GM18873 (cell line): ENCODE data around the gene CPEB3.
"Not testable (repeated sequence)": the region's sequence is repeated elsewhere in the genome, so short reads cannot be mapped to it uniquely, and the experiment has no call there.

Experiments used
- ATAC-seq: cut with Tn5 transposase; IDR thresholded peaks from one replicate; pipeline ENCODE4 v1.9.1; 2021; ENCODE audit warnings: mild to moderate bottlenecking, moderate library complexity, moderate number of reproducible peaks; ENCODE audit not compliant: unreplicated experiment, low FRiP score

CPEB3 gene

DNA sequence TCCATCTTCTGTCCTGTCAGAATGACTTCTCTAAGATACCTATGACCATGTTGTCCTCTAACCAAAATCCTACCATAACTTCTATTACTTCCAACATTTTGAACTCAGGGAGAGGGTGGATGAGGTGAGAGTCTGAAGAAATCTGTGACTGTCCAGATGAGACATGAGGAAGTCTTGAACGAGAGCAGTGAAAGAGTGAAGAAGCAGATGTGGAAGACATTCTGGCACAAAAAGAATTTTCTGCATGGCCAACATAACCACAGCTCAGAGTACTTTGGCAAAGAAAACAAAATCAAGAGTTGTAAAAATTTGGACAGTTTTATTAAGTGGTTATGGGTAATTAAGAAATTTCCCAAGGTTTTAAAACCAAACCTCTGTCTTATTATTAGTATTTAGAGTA is 141.6 kb downstream of the CPEB3 start:
- ATAC-seq, result no peak

DNA sequence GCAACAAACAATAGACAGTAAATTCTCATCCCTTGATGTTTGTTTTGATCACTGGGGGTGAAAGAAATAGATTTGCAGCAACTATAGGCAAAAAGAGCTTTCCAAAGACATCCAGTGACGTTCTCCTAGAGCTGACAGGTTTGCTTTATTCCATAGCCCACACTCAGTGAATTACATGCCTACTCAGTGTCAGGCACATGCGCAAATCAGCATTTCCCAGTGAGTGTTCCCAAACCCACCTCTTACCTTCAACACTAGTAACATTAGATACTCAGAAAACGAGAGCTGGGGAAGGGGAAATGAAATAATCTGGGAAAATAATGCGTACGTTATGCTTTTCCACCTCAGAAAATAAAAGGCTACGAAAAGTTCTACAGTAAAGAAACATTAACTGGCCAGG is 144.1 kb downstream of the CPEB3 start:
- ATAC-seq, result no peak

DNA sequence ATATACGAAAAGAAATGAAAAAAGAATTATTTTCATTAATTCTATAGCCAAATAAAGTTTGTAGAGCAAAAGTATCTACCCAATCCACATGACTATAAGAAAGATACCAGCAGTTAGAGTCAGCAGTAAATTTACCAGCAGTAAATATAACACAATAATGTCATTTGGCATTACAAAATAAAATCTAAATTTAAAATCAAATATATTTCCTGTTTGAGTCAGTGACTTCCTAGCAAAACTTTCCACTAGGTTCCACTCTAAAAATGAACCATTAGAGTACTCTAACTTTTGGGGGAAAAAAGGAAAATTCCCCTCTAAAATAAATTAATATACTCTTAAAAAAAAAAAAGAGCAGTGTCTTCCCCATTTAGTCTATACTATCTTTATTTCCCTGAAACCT is 144.8 kb downstream of the CPEB3 start:
- ATAC-seq, result no peak

DNA sequence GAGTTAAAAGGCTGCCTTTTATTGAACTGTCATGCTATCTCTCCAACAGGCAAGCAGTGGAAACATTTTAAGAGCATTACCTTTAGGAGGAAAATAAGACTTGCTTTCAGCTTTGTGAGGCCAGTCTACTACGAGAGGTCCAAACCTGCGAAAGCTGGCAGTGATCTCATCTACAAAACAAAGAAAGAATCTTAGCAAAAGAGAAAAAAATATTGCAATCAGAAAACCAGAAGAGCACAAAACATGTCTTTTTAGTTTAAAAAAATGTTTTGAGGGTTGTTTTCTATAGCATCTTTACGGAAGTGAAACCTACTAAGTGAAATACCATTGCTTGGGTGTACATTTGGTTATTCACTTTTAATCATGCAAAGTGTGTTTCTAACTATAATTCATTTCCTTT is 147.9 kb downstream of the CPEB3 start:
- ATAC-seq, result no peak

DNA sequence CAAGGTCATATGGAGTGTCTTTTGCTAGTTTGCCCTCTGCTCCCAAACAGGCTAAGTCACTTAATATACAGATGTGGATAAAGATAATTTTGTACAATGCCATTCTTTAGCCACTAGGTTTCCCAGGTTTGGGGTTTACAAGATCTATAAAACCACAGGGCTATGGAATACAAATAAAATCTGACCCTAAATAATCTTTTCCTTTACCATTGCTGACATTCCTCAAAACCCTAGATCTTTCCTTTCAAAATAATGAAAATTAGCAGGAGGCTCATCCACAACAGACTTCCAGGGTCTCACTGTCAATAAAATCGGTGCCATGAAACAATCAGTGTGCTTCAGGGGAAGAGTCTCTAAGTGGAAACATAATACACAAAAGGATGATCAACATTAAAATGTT is 148.4 kb downstream of the CPEB3 start:
- ATAC-seq, result no peak

DNA sequence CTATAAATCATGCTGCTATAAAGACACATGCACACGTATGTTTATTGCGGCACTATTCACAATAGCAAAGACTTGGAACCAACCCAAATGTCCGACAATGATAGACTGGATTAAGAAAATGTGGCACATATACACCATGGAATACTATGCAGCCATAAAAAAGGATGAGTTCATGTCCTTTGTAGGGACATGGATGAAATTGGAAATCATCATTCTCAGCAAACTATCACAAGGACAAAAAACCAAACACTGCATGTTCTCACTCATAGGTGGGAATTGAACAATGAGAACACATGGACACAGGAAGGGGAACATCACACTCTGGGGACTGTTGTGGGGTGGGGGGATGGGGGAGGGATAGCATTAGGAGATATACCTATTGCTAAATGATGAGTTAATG is 149.7 kb downstream of the CPEB3 start:
- ATAC-seq, result not testable (repeated sequence)

DNA sequence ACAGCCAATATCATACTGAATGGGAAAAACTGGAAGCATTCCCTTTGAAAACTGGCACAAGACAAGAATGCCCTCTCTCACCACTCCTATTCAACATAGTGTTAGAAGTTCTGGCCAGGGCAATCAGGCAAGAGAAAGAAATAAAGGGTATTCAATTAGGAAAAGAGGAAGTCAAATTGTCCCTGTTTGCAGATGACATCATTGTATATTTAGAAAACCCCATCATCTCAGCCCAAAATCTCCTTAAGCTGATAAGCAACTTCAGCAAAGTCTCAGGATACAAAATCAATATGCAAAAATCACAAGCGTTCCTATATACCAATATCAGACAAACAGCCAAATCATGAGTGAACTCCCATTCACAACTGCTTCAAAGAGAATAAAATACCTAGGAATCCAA is 156.8 kb downstream of the CPEB3 start:
- not testable (repeated sequence) for ATAC-seq

DNA sequence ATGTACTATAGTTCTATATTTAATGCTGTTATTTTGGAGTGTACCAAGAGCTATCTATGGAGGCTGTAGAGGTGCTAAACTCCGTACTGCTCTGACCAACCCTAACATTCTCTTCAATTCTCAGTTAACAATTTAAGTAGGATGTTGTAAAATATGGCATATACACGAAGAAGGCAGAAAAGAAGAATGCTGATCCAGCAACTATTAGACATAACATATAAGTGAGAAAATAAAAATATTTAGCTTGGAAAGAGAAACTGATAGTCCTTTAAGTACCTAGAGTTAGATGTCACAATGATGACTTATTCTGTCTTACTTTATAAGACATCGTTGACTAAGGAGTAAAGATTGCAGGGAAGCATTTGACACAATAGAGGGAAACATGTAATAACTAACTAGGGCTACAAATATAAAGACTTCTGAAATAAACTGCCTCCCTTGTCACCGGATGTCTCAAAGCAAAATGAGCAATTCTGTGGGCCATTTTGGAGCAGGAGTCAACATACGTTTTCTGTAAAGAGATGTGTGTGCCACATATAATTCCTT is 159.5 kb downstream of the CPEB3 start:
- no peak for ATAC-seq

DNA sequence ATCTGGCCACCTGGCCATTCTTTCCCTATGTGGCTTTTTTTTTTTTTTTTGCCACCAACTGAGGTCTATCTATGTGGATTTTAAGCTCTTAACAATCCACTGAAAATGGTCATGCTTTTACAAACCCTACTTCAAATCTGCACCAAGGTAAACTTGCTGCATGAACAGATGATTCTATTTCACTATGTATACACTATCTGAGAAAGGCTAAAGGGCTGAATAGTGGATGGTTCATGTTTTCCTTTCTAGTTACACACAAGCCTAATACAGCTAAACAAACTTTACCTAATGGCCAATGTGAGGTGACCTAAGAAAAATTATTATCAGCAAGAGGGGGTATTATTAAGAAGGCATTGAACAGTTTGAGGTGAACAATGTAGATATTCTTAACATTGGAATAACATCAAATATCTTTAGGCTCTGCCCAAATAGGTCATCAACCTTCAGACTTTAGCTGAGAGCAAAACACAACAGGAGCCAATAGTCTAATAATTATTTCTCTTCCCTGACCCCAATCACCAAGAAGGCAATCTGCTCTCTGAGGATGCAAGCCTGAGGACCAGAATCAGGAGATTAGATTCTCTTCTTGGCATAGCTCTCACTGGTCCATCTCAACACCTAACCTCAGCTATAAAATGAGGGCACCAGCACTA is 160.1 kb downstream of the CPEB3 start:
- ATAC-seq, result no peak

DNA sequence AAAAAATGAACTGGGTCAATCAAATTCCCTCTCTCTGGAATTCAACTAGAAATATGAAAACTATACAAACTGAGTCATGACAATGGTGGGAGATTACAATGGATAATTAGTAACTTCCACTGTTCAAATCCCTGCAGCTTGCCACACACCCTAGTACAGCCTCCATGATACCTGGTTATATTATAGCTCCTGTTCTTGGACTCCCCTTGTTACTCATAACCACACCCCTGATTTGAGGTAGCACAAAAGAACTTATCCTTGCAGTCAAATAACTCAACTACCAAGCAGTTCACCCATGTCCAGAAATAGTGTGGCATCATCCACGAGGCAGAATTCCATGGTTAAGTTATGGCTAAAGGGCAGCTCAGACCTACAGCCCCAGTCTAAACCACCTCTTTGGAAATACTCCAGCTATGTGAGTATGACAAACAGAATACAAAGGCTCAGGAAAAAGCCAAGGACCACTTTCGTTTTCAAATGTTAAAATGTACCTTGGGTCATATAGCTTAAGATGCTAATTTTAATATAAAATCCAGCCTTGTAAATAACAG is 164.7 kb downstream of the CPEB3 start:
- ATAC-seq, result no peak

DNA sequence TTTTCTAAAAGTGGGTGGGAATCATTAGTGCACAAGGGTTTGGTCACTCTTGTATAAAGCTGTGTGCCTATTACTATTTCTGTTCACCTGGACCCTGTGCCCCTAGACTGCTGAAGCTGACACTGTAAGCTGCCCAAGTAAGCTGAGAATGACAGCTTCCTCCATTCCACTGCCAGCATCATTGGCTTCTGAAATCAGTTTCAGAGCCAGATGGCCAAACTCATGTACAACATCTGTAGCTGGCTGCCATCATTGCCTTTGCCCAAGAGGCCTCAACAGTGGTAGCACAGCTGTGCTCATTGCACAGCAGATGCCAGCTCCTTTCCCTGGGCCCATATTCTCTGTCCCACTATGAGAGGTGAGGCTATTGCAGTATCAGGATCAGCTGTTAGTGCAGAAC is 165.7 kb downstream of the CPEB3 start:
- no peak for ATAC-seq

DNA sequence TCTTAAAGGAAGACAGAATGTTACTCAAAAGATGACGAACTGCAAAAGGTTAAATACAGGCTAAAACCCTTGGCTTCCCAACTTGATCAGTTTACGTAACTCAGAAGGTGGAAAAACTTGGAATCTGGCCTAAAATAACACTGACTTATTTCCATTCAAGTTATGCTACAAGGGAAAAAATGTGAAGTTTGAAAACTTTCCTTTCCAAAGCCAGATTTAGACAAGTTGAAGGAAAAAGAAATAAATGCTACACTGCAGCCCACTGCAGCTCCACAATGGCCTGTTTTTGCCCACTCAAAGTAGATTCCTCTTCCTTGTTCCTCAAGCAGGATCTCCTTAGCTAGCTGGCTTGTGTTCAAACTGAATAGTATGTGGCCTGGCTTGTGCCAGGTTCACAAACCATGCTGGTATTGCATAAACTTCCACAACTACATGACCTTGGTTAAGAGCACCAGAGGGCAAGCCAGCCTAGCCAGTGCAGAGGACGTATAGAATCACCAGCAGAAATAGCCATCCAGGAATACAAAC is 166.2 kb downstream of the CPEB3 start:
- no peak for ATAC-seq

DNA sequence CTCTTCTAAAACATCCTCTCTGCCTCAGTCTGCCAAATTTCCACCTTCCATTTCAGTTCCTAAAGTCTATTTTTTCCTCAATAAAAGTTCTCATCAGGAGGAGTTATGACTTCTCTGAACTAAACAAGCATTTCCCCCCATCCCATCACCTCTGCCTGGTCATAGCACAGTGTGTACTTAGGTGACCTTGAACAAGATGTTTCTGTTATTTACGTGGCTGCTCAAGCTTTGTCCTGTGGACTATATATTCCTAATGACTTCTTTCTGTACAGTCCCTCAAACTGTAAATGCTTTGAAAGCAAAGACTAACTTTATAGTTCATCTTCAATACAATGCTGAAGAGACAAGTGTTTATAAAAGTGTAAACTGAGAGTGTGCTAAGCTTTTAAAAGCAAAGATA is 166.9 kb downstream of the CPEB3 start:
- no peak for ATAC-seq

DNA sequence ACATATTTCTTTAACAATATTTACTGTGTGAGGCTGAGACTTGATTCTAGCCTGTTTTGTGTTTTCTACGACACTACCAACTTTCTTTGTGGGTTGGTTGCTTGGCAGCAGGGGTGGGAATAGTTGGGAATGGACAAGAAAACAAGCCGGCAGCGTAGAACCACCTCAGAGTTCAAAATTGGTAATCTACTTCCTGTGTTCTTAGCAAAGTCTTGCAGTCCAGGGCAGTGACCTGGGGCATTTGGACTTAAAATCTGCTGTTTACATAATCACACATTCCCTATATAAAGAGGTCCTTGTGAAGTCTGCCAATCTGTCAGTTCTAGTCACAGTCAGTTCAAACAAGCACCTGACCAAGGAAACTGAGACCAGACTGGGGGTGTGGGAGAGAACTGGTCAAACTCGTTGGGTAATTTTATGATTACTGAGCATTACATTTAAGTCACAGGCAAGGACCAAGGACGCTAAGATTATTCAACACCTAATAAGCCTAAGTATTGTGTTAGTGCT is 167.9 kb downstream of the CPEB3 start:
- no peak for ATAC-seq

DNA sequence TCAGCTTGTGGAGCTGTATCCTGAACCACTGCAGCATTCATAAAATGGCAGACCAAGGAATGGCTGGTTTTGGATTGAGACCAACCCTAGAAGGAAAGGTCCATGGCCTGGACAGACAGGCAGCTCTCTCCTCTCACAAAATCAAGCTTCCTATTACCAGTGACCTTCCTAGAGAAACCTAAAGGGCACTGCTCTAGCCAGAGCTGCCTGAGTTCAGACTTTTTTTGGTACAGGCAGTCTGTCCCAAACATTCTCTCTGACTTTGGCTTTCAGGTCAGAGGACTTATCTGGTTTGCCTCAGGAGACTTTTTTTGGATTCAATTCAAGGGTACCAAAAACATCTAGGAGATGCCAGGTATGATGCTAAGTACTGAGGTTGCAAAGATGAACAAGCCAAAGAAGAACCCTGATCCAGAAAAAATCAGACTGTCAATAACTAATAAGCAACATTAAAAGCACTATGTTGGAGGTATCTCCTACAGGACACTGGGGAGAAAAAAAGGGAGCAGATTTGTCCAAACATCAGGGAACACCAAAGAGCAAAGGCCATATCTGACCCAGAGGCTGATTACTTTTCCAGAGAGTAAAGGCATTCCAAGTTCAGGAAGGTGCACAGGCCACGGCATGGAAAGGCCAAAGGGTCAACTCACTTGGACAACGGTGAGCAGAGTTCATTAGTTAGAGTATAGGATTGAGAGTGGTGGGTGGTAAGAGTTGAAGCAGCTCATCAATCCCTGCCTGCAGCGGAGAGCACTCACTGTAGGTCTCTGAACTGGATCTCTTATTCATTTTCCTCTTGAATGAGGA is 169.0 kb downstream of the CPEB3 start:
- ATAC-seq, result no peak

DNA sequence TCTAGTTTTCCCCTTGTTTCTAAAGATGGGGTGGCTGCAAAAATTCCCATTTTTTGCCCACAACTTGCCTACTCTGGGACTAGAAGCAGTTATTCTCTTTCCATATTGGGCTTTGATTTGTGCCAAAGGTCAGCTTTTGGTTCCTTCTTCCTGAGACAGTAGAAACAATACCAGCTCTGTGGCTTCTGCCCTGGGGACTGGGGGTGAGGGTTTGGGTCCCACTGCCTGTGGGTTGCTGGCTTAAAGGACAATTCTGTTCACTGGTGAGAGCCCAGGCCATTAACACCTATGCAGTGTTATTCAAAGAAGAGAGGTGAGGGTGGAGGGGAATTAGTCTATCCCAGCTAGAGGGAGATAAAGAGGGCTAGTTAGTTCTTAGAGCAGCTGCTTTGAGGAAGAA is 171.5 kb downstream of the CPEB3 start:
- ATAC-seq, result no peak

DNA sequence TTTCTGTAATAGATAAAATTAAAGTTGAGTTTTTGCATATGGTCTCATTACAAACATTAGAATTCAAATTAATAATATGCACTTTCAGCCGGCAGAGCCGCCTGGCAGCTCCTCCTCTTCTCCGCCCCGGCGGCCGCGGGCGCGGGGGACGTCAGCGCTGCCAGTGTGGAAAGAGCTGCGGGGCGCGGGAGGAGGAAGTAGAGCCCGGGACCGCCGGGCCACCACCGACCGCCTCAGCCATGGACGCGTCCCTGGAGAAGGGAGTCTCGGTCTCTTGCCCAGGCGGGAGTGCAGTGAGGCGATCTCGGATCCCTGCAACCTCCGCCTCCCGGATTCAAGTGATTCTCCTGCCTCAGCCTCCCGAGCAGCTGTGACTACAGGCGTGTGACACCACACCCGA is 176.0 kb downstream of the CPEB3 start:
- ATAC-seq, result not testable (repeated sequence)

DNA sequence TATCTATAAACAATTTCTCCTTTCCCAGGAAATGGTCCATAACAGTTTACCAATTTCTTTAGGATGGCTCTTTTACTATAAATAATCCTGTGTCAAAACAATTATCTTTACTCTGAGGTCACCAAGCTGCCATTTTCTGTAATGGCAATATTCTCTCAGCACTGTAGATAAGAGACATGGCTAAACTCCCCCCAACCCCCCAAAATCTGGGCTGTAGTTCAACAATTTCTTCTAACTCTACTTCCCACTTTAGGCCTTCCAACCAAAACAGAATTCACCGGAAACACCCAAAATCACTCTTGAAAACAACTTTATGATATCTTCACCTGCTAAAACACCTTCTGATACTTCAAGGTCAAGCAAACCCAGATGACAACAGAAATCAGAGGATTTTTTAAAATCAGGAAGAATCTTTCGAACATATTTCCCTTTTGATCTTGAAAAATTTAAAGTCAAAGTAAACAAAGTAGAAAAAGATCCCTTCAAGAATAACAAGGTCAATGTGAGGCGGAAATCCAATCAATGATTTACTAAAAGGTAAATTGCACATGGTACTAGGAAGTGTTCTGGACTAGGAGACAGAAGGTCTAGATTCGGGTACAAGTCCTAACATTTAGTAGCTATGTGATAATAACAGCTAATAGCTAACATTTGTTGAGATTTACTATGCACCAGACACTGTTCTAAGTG is 176.8 kb downstream of the CPEB3 start:
- no peak for ATAC-seq

DNA sequence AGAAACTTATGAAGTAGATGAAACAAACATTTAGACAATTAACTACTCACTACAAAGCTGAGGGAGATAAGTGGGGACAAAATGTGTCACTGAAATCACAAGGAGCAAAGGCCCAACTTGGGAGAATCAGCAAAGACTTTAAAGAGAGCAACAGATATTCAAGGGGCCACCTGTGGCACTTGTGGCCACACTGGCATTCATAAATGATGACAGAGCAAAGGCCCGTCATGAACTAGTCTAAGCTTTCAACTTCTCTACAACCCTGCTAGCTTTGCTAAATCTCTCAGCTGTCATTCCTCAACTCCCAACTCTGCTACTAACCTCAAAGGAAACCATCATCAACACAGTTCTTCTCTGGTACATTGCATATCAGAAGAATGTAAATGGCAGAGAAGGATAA is 178.4 kb downstream of the CPEB3 start:
- ATAC-seq, result no peak

DNA sequence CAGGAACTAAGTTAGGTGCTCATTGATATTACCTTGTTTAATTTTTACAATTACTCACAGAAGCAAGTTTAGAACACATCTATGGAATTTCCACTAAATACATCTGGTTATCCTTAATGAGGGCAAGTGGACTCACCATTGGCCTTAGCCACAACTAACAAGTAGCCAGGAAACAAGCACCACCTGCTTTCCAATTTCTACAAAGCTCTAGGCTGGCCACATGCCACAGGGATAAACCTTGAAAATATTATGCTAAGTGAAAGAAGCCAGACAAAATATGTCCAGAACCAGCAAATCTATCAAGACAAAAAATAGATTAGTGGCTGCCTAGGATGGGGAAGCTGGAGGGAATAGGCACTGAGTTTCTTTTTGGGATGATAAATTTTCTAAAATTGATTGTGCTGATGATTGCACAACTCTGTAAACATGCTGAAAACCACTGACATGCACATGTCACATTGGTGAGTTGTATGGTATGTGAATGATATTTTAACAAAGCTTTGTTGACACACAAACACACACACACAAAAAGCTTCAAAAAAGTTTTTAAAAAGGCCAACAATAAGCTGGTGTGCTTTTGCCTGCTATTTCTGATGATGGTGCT is 179.4 kb downstream of the CPEB3 start:
- no peak for ATAC-seq
